DND-41 (cell line): ENCODE results near the gene TESMIN.

Experiments
- CTCF ChIP-seq: IDR thresholded peaks from 2 replicates; pipeline ENCODE4 v1.5.1; 2012; ENCODE audit warnings: borderline replicate concordance, low read length, moderate library complexity, mild to moderate bottlenecking; ENCODE audit not compliant: poor library complexity, severe bottlenecking; ENCODE audit errors: extremely low read depth
- EZH2 ChIP-seq: IDR thresholded peaks from 3 replicates; pipeline ENCODE4 v1.6.1; 2012; ENCODE audit warnings: borderline replicate concordance, low read depth, mild to moderate bottlenecking, moderate library complexity, low read length, inconsistent platforms; ENCODE audit not compliant: severe bottlenecking

DNA sequence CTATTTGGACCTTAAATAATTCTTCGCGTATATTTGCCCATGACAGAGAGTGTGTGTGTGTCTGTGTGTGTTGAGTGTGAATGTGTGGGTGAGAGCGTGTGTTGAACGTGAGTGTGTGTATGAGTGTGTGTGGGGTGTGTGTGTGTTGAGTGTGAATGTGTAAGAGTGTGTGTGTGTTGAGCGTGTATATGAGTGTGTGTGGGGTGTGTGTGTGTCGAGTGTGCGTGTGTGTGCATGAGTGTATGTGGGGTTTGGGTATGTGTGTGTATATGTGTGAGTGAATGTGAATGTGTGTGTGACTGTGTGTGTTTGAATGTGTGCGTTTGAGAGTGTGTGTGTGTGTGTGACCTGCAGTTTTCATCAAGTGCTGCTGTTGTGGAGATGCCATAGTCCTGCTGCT is 40.2 kb downstream of the TESMIN start:
- TF ChIP-seq CTCF (no peak), EZH2 (no peak)
